HUES64 (cell line): ENCODE measurements around the gene MBNL1.

Experiments
- H3K27ac ChIP-seq: 2 replicates; pipeline ENCODE4 v1.7.0; 2013; ENCODE audit warnings: low read depth, low read length, inconsistent platforms
- H3K27me3 ChIP-seq: 2 replicates; pipeline ENCODE4 v1.6.1; 2013; ENCODE audit warnings: mild to moderate bottlenecking, low read length; ENCODE audit not compliant: insufficient read depth
- H3K36me3 ChIP-seq: 2 replicates; pipeline ENCODE4 v1.6.1; 2013; ENCODE audit warnings: mild to moderate bottlenecking, low read length; ENCODE audit not compliant: insufficient read depth
- H3K4me1 ChIP-seq: 2 replicates; pipeline ENCODE4 v1.6.1; 2013; ENCODE audit warnings: mild to moderate bottlenecking, low read length, moderate library complexity; ENCODE audit not compliant: insufficient read depth
- H3K4me3 ChIP-seq: 2 replicates; pipeline ENCODE4 v1.5.1; 2013; ENCODE audit warnings: mild to moderate bottlenecking, low read length, moderate library complexity
- H3K9ac ChIP-seq: 2 replicates; pipeline ENCODE4 v1.6.1; 2013; ENCODE audit warnings: mild to moderate bottlenecking, low read depth, low read length
- H3K9me3 ChIP-seq: 2 replicates; pipeline ENCODE4 v1.6.1; 2013; ENCODE audit warnings: low read depth, low read length; ENCODE audit not compliant: insufficient read depth
- WGBS: fragments of 150-250, 120-280 bp; methylation state at CpG from one replicate; pipeline ENCODE4 v1.1.7; 2013; ENCODE audit warnings: missing lambda C conversion rate; 5-methylcytosine and 5-hydroxymethylcytosine counted together

Gene MBNL1

GRCh38 chr3:152278756-152279427 is 10.2 kb downstream of the MBNL1 start:
- Histone ChIP-seq H3K4me1 (peaks cover 30% of the 10 kb centered on the region), H3K27ac (no peak overlapping the region), H3K4me3 (no peak overlapping the region), H3K27me3 (no peaks in the 10 kb centered on the region), H3K9me3 (no peaks in the 10 kb centered on the region), H3K36me3 (no peaks in the 10 kb centered on the region), H3K9ac (no peak overlapping the region)
- WGBS = 90% methylated on average over 6 of the region's 6 CpGs

GRCh38 chr3:152279479-152279878 is 10.8 kb downstream of the MBNL1 start:
- H3K9me3 ChIP-seq = no peaks in the 10 kb centered on the region
- WGBS = 100% methylated on average over 1 of the region's 3 CpGs
- no peak overlapping the region for H3K4me3 ChIP-seq
- no peaks in the 10 kb centered on the region for H3K27me3 ChIP-seq
- peaks cover 30% of the 10 kb centered on the region for H3K4me1 ChIP-seq
- no peak overlapping the region for H3K9ac ChIP-seq
- no peak overlapping the region for H3K27ac ChIP-seq
- H3K36me3 ChIP-seq = no peaks in the 10 kb centered on the region

GRCh38 chr3:152280539-152280938 is 11.8 kb downstream of the MBNL1 start:
- Histone ChIP-seq H3K4me3 (no peak overlapping the region), H3K27me3 (no peaks in the 10 kb centered on the region), H3K4me1 (peaks cover 30% of the 10 kb centered on the region), H3K9ac (no peak overlapping the region), H3K36me3 (no peaks in the 10 kb centered on the region), H3K9me3 (no peaks in the 10 kb centered on the region), H3K27ac (no peak overlapping the region)
- WGBS = 85% methylated on average over 1 of the region's 3 CpGs

- H3K27ac ChIP-seq = no peak overlapping the region
- H3K9me3 ChIP-seq = no peaks in the 10 kb centered on the region
- peaks cover 30% of the 10 kb centered on the region for H3K4me1 ChIP-seq
- no peaks in the 10 kb centered on the region for H3K27me3 ChIP-seq
- H3K4me3 ChIP-seq = no peak overlapping the region
- WGBS = 79% methylated on average over 2 of the region's 2 CpGs
- no peaks in the 10 kb centered on the region for H3K36me3 ChIP-seq
- H3K9ac ChIP-seq = no peak overlapping the region
Observed at GRCh38 chr3:152281133-152281713, 12.5 kb downstream of the MBNL1 start.

GRCh38 chr3:152282813-152283212 is 14.1 kb downstream of the MBNL1 start:
- Histone ChIP-seq H3K4me1 (peaks cover 30% of the 10 kb centered on the region), H3K4me3 (no peak overlapping the region), H3K27ac (no peak overlapping the region), H3K36me3 (no peaks in the 10 kb centered on the region), H3K9me3 (no peaks in the 10 kb centered on the region), H3K27me3 (no peaks in the 10 kb centered on the region), H3K9ac (no peak overlapping the region)
- 89% methylated on average over 1 of the region's 1 CpG for WGBS

GRCh38 chr3:152283492-152284381 is 15.0 kb downstream of the MBNL1 start:
- H3K4me3 ChIP-seq = no peak overlapping the region
- no peaks in the 10 kb centered on the region for H3K27me3 ChIP-seq
- WGBS = no CpG with 5 or more reads among the region's 2 CpGs
- no peak overlapping the region for H3K27ac ChIP-seq
- peaks cover 27% of the 10 kb centered on the region for H3K4me1 ChIP-seq
- H3K9ac ChIP-seq = no peak overlapping the region
- no peaks in the 10 kb centered on the region for H3K9me3 ChIP-seq
- H3K36me3 ChIP-seq = no peaks in the 10 kb centered on the region

- H3K36me3 ChIP-seq = no peaks in the 10 kb centered on the region
- H3K4me1 ChIP-seq = peaks cover 32% of the 10 kb centered on the region
- WGBS = 88% methylated on average over 2 of the region's 3 CpGs
- no peaks in the 10 kb centered on the region for H3K27me3 ChIP-seq
- no peaks in the 10 kb centered on the region for H3K9me3 ChIP-seq
- H3K9ac ChIP-seq = no peak overlapping the region
- H3K4me3 ChIP-seq = no peak overlapping the region
- H3K27ac ChIP-seq = no peak overlapping the region
Observed at GRCh38 chr3:152284906-152285305, 16.2 kb downstream of the MBNL1 start.

- H3K36me3 ChIP-seq = no peaks in the 10 kb centered on the region
- WGBS = 96% methylated on average over 5 of the region's 5 CpGs
- H3K27ac ChIP-seq = no peak overlapping the region
Observed at GRCh38 chr3:152285509-152285908, 16.8 kb downstream of the MBNL1 start.

GRCh38 chr3:152287898-152288576 is 19.3 kb downstream of the MBNL1 start:
- no peaks in the 10 kb centered on the region for H3K9me3 ChIP-seq
- 89% methylated on average over 5 of the region's 6 CpGs for WGBS
- peaks cover 9% of the 10 kb centered on the region; the same call in 1 of the 2 replicates for H3K4me1 ChIP-seq
- H3K27me3 ChIP-seq = no peaks in the 10 kb centered on the region
- no peaks in the 10 kb centered on the region for H3K36me3 ChIP-seq
- no peak overlapping the region for H3K4me3 ChIP-seq
- H3K9ac ChIP-seq = no peak overlapping the region
- H3K27ac ChIP-seq = no peak overlapping the region

More at GRCh38 chr3:152285509-152285908, 16.8 kb downstream of the MBNL1 start:
- Histone ChIP-seq H3K4me1 (peaks cover 29% of the 10 kb centered on the region), H3K9me3 (no peaks in the 10 kb centered on the region), H3K27me3 (no peaks in the 10 kb centered on the region), H3K9ac (no peak overlapping the region), H3K4me3 (no peak overlapping the region)

- Histone ChIP-seq H3K27me3 (no peaks in the 10 kb centered on the region), H3K4me1 (peaks cover 6% of the 10 kb centered on the region; the same call in 1 of the 2 replicates), H3K4me3 (no peak overlapping the region), H3K9ac (no peak overlapping the region), H3K36me3 (no peaks in the 10 kb centered on the region), H3K27ac (no peak overlapping the region), H3K9me3 (no peaks in the 10 kb centered on the region)
- no CpG with 5 or more reads among the region's 1 CpG for WGBS
Observed at GRCh38 chr3:152288681-152289080, 20.0 kb downstream of the MBNL1 start.

- 98% methylated on average over 3 of the region's 3 CpGs for WGBS
- no peak overlapping the region for H3K27ac ChIP-seq
- no peaks in the 10 kb centered on the region for H3K27me3 ChIP-seq
- H3K9me3 ChIP-seq = no peaks in the 10 kb centered on the region
- no peak overlapping the region for H3K4me3 ChIP-seq
- no peaks in the 10 kb centered on the region for H3K36me3 ChIP-seq
- peaks cover 6% of the 10 kb centered on the region; the same call in 1 of the 2 replicates for H3K4me1 ChIP-seq
- no peak overlapping the region for H3K9ac ChIP-seq
Observed at GRCh38 chr3:152289708-152290107, 21.0 kb downstream of the MBNL1 start.
